Neural cell (in vitro differentiated cells): ENCODE results near the gene CTLA4.

Source experiments
- CTCF ChIP-seq: fragments of 450-650 bp; IDR thresholded peaks from 2 replicates; pipeline ENCODE4 v1.5.1; 2014; ENCODE audit warnings: antibody characterized with exemption, mild to moderate bottlenecking, moderate library complexity; ENCODE audit not compliant: poor library complexity, severe bottlenecking
- MXI1 ChIP-seq: fragments of 450-650 bp; conservative IDR thresholded peaks from 2 replicates; pipeline ENCODE4 v1.6.1; 2014; ENCODE audit warnings: antibody characterized with exemption, mild to moderate bottlenecking; ENCODE audit not compliant: poor library complexity, severe bottlenecking
- RAD21 ChIP-seq: fragments of 450-650 bp; conservative IDR thresholded peaks from 2 replicates; pipeline ENCODE4 v1.6.1; 2014; ENCODE audit warnings: antibody characterized with exemption, mild to moderate bottlenecking, moderate library complexity

GRCh38 chr2:203875471-203875870 is 7.9 kb downstream of the CTLA4 start:
- TF ChIP-seq CTCF (no peak), MXI1 (no peak), RAD21 (no peak)
